Loucy (cell line): ENCODE results near the gene KCNQ5.
"Not testable (repeated sequence)": the region's sequence is repeated elsewhere in the genome, so short reads cannot be mapped to it uniquely, and the experiment has no call there.

Source experiments
- H2AFZ ChIP-seq: fragments of 200-600 bp; sonication (generic); 2 replicates; pipeline ENCODE4 v1.6.0; 2016; ENCODE audit warnings: antibody characterized with exemption, mild to moderate bottlenecking, low read length, moderate library complexity
- H3F3A ChIP-seq: fragments of 200-600 bp; 2 replicates; pipeline ENCODE4 v1.6.0; 2016; ENCODE audit warnings: antibody characterized with exemption, low read depth, mild to moderate bottlenecking
- H3K27me3 ChIP-seq: fragments of 200-600 bp; sonication (generic); 2 replicates; pipeline ENCODE4 v1.6.1; 2014; ENCODE audit warnings: low read length, mild to moderate bottlenecking; ENCODE audit not compliant: insufficient read depth, poor library complexity, severe bottlenecking
- H3K36me3 ChIP-seq: fragments of 200-600 bp; sonication (generic); 2 replicates; pipeline ENCODE4 v1.6.1; 2016; ENCODE audit warnings: low read length; ENCODE audit not compliant: insufficient read depth
- H3K4me1 ChIP-seq: fragments of 200-600 bp; sonication (generic); 2 replicates; pipeline ENCODE4 v1.5.1; 2014; ENCODE audit warnings: low read length, mild to moderate bottlenecking; ENCODE audit not compliant: insufficient read depth, poor library complexity, severe bottlenecking
- H3K4me2 ChIP-seq: fragments of 200-600 bp; sonication (generic); 2 replicates; pipeline ENCODE4 v1.6.0; 2014; ENCODE audit warnings: antibody characterized with exemption, low read length, low read depth, mild to moderate bottlenecking; ENCODE audit not compliant: poor library complexity, severe bottlenecking
- H3K4me3 ChIP-seq: fragments of 200-600 bp; sonication (generic); 2 replicates; pipeline ENCODE4 v1.5.1; 2014; ENCODE audit warnings: low read length, mild to moderate bottlenecking, mixed read lengths; ENCODE audit not compliant: poor library complexity, severe bottlenecking
- H3K79me2 ChIP-seq: fragments of 200-600 bp; sonication (generic); 2 replicates; pipeline ENCODE4 v1.6.1; 2014; ENCODE audit warnings: low read length; ENCODE audit not compliant: insufficient read depth
- H3K9ac ChIP-seq: fragments of 200-600 bp; sonication (generic); 2 replicates; pipeline ENCODE4 v1.6.0; 2014; ENCODE audit warnings: mild to moderate bottlenecking, low read depth, low read length, moderate library complexity; ENCODE audit not compliant: poor library complexity, severe bottlenecking
- H3K9me2 ChIP-seq: fragments of 200-600 bp; sonication (generic); replicated peaks from 2 replicates; pipeline ENCODE4 v1.6.1; 2016; ENCODE audit warnings: low read depth, low read length, mixed read lengths
- H3K9me3 ChIP-seq: fragments of 200-600 bp; sonication (generic); 2 replicates; pipeline ENCODE4 v1.6.1; 2014; ENCODE audit warnings: mild to moderate bottlenecking, antibody characterized with exemption, low read length, low read depth; ENCODE audit not compliant: insufficient read depth
- H4K20me1 ChIP-seq: fragments of 200-600 bp; sonication (generic); 2 replicates; pipeline ENCODE4 v1.6.0; 2014; ENCODE audit warnings: antibody characterized with exemption, low read length, mild to moderate bottlenecking; ENCODE audit not compliant: insufficient read depth, poor library complexity, severe bottlenecking
- CTCF ChIP-seq: fragments of 200-600 bp; sonication (generic); conservative IDR thresholded peaks from 2 replicates; pipeline ENCODE4 v1.5.1; 2014; ENCODE audit warnings: mild to moderate bottlenecking, antibody characterized with exemption, low read length
- EZH2phosphoT487 ChIP-seq: fragments of 200-600 bp; IDR thresholded peaks from 2 replicates; pipeline ENCODE4 v1.6.1; 2018; ENCODE audit warnings: antibody characterized with exemption, mild to moderate bottlenecking, moderate library complexity, borderline replicate concordance

The KCNQ5 gene

GRCh38 chr6:72621291-72622093 lies at the start of gene KCNQ5:
TSS of gene KCNQ5 (plus strand) at chr6:72622064.
- Histone ChIP-seq H3K9ac (no peak within 1 kb of the TSS), H3K79me2 (no peaks in the 10 kb centered on the region)

GRCh38 chr6:72579865-72580264 lies 42.0 kb upstream of the KCNQ5 start:
- H3K79me2 ChIP-seq = no peaks in the 10 kb centered on the region
- no peaks in the 10 kb centered on the region for H3K9me2 ChIP-seq
- H3F3A ChIP-seq = no peaks in the 10 kb centered on the region
- no peak overlapping the region for H3K4me2 ChIP-seq
- no peaks in the 10 kb centered on the region for H4K20me1 ChIP-seq
- no peaks in the 10 kb centered on the region for H3K27me3 ChIP-seq
- H3K9me3 ChIP-seq = no peaks in the 10 kb centered on the region
- no peak overlapping the region for H3K9ac ChIP-seq
- no peaks in the 10 kb centered on the region for H3K36me3 ChIP-seq
- no peak for TF ChIP-seq EZH2phosphoT487
- no peak for TF ChIP-seq CTCF
- H3K4me3 ChIP-seq = no peak overlapping the region
- no peak overlapping the region for H2AFZ ChIP-seq
- H3K4me1 ChIP-seq = no peaks in the 10 kb centered on the region

More at GRCh38 chr6:72621291-72622093, at the start of gene KCNQ5:
- TF ChIP-seq EZH2phosphoT487 (no peak), CTCF (no peak)
- Histone ChIP-seq H3K9me3 (no peaks in the 10 kb centered on the region), H3K36me3 (no peaks in the 10 kb centered on the region), H4K20me1 (no peaks in the 10 kb centered on the region), H3K9me2 (no peaks in the 10 kb centered on the region), H3F3A (no peaks in the 10 kb centered on the region), H2AFZ (no peak within 1 kb of the TSS), H3K4me1 (no peaks in the 10 kb centered on the region), H3K4me3 (no peak within 1 kb of the TSS), H3K27me3 (no peaks in the 10 kb centered on the region), H3K4me2 (no peak within 1 kb of the TSS)

- no peaks in the 10 kb centered on the region for H3K9me2 ChIP-seq
- H3K27me3 ChIP-seq = no peaks in the 10 kb centered on the region
- H3K4me1 ChIP-seq = no peaks in the 10 kb centered on the region
- no peak overlapping the region for H3K4me3 ChIP-seq
- no peak overlapping the region for H3K4me2 ChIP-seq
- H3K79me2 ChIP-seq = no peaks in the 10 kb centered on the region
- no peaks in the 10 kb centered on the region for H3K36me3 ChIP-seq
- H3K9ac ChIP-seq = no peak overlapping the region
- TF ChIP-seq CTCF (no peak), EZH2phosphoT487 (no peak)
- no peak overlapping the region for H2AFZ ChIP-seq
- H4K20me1 ChIP-seq = no peaks in the 10 kb centered on the region
- no peaks in the 10 kb centered on the region for H3F3A ChIP-seq
- H3K9me3 ChIP-seq = no peaks in the 10 kb centered on the region
These were observed 41.5 kb upstream of the KCNQ5 start for GRCh38 chr6:72580281-72580940.

DNA sequence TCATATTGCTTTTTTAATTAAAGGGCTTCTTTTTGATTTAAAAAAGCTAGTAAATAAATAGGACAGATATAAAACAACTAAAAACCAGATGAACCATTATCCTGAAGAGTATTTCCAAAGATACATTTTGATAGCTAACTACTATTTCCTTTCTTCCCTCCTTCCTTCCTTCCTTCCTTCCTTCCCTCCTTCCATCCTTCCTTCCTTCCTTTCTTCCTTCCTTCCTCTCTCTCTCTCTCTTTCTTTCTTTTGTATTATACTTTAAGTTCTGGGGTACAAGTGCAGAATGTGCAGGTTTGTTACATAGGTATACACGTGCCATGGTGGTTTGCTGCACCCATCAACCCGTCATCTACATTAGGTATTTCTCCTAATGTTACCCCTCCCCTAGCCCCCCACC lies 40.9 kb upstream of the KCNQ5 start:
- H3K4me2 ChIP-seq, H2AFZ ChIP-seq, H3F3A ChIP-seq, H3K9ac ChIP-seq, H3K36me3 ChIP-seq, H4K20me1 ChIP-seq, H3K4me3 ChIP-seq, H3K9me3 ChIP-seq, H3K79me2 ChIP-seq, H3K4me1 ChIP-seq, H3K27me3 ChIP-seq, H3K9me2 ChIP-seq: not testable (repeated sequence)
